ENCODE data around the gene HSD17B8.

HSD17B8 gene

DNA sequence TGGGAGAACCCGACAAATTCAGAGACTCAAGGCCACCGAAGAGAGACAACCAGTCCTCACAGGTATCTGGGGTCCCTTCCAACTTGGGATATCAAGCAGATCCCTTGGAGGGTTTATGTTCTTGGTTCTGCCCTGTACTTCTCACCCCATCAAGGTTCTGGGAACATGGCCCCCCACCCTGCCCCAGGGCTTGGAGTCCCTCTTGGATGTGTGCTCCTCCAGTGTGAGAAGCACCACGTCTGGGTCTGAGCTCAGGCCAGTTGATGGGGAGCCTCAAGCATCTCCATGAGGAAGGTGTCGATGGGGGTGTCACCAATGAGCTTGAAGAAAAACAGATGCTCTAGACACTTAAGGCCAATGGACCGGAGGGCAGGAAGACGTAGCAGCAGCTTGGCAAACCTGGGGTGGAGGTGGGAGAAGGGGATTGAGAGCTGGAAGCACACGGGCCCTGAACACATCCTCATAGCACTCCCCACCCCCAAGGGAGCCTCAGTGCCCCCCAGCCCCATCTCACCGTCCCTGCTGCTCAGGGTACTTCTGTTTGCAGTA, 9.9 kb upstream of the HSD17B8 start:
- H3K4me1 Mint-ChIP-seq (ENCODE audit: low read depth): peaks cover 44% of the 10 kb centered on the region
- H3K9me3 Mint-ChIP-seq (ENCODE audit: low read depth): no peaks in the 10 kb centered on the region
- no peak overlapping the region for H3K4me3 Mint-ChIP-seq
- peaks cover 8% of the 10 kb centered on the region for H3K27me3 Mint-ChIP-seq
- H3K27ac Mint-ChIP-seq: peak overlapping the region; percentile 61
- H3K36me3 Mint-ChIP-seq: peaks cover 4% of the 10 kb centered on the region

DNA sequence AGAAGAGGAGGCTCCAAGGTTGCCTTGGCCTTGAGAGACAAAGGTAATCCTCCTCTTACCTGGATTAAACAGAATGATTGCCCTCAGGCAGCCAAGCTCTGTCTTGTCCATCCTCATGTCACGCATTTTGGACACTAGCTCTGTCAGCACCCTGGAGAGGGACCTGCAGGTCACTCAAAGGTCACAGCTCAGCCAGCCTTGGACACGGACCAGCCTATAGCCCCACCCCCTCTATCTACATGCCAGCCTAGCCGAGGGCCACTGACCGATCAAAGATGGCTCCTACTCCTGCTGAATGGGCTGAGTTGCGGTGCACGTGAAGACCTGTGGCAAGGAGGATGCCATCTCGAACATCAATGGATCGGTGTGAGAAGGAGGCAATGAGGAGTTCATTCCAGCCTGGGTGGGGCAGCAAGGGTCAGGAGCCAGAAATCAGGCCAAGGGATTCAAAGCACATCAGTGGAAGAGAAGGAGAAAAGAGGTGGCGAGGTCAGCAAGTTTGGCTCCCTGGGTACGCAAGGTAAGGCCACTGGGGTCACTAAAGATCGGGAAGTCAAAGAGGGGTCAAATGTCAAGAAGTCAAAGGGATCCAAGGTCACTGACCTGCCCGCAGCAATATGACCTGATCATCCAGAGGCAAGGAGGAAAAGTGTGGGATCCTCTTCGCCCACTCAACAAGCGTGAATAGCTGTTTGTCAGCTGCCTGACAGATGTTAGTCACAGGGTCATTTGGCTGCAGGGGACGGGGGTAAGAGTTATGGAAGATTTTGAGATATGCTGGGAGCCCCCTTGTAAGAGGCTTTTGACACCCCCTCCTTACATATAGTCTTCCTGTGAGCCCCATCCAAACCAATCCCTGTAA, 8.9 kb upstream of the HSD17B8 start:
- H3K27ac Mint-ChIP-seq: peak overlapping the region; percentile 79
- peaks cover 2% of the 10 kb centered on the region for H3K36me3 Mint-ChIP-seq
- no peaks in the 10 kb centered on the region for H3K9me3 Mint-ChIP-seq (ENCODE audit: low read depth)
- H3K4me3 Mint-ChIP-seq: no peak overlapping the region
- H3K27me3 Mint-ChIP-seq: peaks cover 3% of the 10 kb centered on the region
- peaks cover 46% of the 10 kb centered on the region for H3K4me1 Mint-ChIP-seq (ENCODE audit: low read depth)

DNA sequence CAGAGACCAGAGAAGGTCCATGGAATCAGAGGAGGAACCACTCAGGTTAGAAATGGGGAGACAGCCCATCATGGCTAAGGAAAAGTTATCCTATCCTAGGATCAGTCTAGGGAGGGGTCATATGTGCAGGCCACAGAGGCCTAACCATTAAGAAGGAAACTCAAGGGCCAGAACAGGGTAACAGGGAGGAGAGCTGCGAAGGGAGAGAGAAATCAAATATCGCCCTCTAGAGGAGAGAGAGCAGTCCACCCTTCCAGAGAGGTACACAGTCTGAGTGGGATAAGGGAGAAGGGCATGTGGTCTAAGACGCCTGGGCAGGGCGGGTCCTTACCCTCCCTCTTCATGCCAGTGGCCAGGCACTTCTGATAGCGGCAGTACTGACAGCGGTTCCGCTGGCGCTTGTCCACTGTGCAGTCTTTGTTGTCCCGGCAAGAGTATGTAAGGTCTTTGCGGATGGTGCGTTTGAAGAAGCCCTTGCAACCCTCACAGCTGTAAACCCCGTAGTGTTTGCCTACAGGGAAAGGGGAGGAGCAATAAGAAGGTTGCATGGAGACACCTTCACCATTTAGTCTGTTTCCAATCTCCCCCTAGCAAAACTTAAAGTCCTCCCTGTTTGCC, 6.9 kb upstream of the HSD17B8 start:
- Mint-ChIP-seq H3K27ac (peak overlapping the region; percentile 69), H3K36me3 (peaks cover 5% of the 10 kb centered on the region)

DNA sequence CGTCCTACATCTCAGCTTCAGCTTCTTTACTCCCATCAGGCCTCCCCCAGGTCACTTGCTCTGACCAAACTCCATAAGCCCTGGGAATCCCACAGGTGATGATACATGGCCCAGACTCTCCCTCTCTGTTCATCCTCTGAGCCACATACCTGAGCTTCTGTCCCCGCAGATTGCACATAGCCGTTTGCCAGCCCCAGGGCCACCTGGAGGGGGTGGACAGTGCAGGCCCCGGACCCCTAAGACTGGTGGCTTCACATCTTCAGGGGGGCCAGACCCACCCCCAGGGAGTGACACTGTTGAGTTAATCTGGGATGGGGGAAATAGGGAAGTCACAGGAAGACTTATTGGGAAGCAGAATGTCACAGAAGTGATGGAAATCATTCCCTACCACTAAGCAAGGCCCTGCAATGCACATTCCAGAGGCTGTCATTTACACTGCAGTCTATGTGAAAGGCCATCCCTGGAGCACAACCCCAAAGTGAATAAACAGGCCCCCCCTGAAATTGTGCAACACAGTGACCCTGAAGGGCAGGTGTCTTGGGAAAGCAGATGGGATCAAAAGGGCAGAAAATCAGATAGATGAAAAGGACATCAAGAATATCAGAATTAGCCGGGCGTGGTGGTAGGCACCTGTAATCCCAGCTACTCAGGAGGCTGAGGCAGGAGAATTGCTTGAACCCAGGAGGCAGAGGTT, 6.1 kb upstream of the HSD17B8 start:
- peaks cover 60% of the 10 kb centered on the region for H3K4me1 Mint-ChIP-seq (ENCODE audit: low read depth)
- no peaks in the 10 kb centered on the region for H3K9me3 Mint-ChIP-seq (ENCODE audit: low read depth)
- H3K4me3 Mint-ChIP-seq: peak overlapping the region; percentile 99
- peaks cover 7% of the 10 kb centered on the region for H3K36me3 Mint-ChIP-seq
- no peaks in the 10 kb centered on the region for H3K27me3 Mint-ChIP-seq
- H3K27ac Mint-ChIP-seq: peak overlapping the region; percentile 79

More for the DNA sequence above, 6.9 kb upstream of the HSD17B8 start:
- H3K9me3 Mint-ChIP-seq (ENCODE audit: low read depth): no peaks in the 10 kb centered on the region
- peak overlapping the region; percentile 71 for H3K4me3 Mint-ChIP-seq
- H3K27me3 Mint-ChIP-seq: no peaks in the 10 kb centered on the region
- peaks cover 56% of the 10 kb centered on the region for H3K4me1 Mint-ChIP-seq (ENCODE audit: low read depth)

DNA sequence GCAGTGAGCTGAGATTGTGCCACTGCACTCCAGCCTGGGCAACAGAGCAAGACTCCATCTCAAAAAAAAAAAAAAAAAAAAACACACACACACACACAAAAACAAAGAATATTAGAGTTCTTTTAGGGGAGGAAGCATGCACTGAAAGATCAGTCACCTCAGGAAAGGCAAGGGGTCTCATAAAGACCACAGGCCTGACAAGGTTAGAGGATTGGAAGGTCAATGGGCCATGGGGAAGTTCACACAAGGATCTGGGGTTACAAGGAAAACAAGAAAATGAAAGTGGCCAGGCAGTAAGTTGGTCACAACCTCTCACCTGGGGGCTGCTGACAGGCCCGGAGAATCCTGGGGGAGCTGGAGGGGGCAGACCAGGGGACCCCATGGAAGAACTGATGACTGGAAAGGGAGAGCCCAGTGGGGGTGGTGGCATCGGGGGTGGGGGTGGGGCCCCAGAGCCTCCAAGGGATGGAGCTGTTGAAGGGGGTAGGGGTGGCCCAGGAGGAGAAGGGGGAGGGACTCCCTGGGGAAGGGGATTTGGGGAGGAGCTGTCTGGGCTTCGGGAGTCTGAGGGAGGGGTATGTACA, 5.5 kb upstream of the HSD17B8 start:
- H3K9me3 Mint-ChIP-seq (ENCODE audit: low read depth): no peaks in the 10 kb centered on the region
- peaks cover 61% of the 10 kb centered on the region for H3K4me1 Mint-ChIP-seq (ENCODE audit: low read depth)
- H3K36me3 Mint-ChIP-seq: peaks cover 7% of the 10 kb centered on the region
- H3K4me3 Mint-ChIP-seq: peak overlapping the region; percentile 99
- peak overlapping the region; percentile 93 for H3K27ac Mint-ChIP-seq
- no peaks in the 10 kb centered on the region for H3K27me3 Mint-ChIP-seq

DNA sequence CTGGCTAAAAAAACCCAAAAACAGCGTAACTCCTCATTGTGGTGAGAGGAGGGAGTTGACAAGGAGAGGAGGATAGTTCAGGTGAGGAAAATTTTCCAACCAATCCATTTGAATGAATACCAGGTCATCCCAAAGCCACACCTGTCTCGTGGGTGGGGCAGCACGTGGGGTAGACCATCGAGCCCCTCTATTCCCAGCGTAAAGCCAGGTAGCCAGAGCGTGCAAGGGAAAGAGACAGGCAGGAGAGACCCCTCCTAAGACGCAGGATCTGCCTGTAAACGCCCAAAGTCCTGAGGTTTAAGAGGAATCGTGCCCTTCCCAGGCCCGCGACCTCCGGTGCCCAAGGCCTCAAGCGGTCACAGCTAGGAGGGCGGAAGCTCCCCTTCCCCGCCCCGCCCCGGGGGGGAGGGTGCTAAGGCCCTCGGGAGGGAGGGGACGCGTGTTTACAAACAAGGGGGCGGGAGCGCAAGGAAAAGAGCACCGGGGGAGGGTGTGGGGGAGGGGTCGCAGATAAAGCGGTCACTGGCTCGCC, 4.7 kb upstream of the HSD17B8 start:
- peak overlapping the region; percentile 99 for H3K4me3 Mint-ChIP-seq
- peaks cover 64% of the 10 kb centered on the region for H3K4me1 Mint-ChIP-seq (ENCODE audit: low read depth)
- no peaks in the 10 kb centered on the region for H3K27me3 Mint-ChIP-seq
- H3K27ac Mint-ChIP-seq: peak overlapping the region; percentile 93
- H3K36me3 Mint-ChIP-seq: peaks cover 9% of the 10 kb centered on the region
- H3K9me3 Mint-ChIP-seq (ENCODE audit: low read depth): no peaks in the 10 kb centered on the region

DNA sequence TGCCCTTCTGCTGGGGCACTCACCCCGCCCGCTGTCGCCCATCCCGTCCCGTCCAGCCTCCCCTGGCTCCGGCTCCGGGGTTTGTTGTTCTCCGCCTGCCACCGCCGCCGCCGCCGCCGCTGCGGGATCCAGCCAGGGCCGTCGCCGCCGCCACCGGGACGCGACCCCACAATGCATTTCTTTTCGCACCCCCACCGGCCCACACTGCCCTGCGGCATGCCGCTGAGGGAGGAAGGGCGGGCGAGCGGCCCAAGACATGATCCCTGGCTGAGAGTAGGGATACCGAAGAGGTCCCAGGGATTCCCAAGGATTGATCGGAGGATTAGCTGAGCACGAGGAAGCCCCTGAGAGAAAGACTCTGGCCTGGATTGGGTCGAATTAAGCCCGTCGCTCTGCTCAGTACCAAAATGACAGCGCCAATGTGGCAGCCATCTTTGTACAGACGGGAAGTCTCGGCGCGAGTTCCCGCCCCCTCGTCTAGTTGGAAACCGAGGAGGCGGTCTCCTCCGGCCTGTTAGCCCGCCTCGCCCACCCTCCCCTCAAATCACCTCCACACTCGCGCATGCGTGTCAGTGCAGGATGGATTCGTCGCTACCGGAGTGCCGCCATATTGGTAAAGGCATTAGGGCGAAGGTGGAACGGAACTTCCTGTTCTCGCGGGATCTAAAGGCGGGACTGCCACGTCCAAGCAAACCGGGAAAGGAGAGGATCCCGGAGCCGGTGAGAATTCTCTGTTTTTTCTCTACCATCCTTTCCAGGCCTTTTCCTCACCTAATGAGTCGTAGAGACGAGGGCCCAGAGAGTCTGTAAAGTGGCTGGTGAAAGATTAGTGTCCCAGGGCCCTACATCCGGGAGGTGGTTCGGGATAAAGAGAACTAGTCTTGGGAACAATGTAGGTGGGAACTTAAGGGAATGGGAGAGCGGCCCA, 4.0 kb upstream of the HSD17B8 start, which contains the start of the genes RXRB and SLC39A7:
RXRB (minus strand) TSS at position 447 of the 928 bp plus-strand sequence; CDS start at position 258, 189 bp downstream.
SLC39A7 (plus strand) TSS at position 649 of the 928 bp plus-strand sequence. CDS start 379 bp downstream, outside the sequence.
- H3K9me3 Mint-ChIP-seq (ENCODE audit: low read depth): no peaks in the 10 kb centered on the region
- peaks cover 68% of the 10 kb centered on the region for H3K4me1 Mint-ChIP-seq (ENCODE audit: low read depth)
- H3K36me3 Mint-ChIP-seq: peaks cover 8% of the 10 kb centered on the region
- H3K4me3 Mint-ChIP-seq: peak within 1 kb of the TSS; percentile 99
- H3K27me3 Mint-ChIP-seq: no peaks in the 10 kb centered on the region
- H3K27ac Mint-ChIP-seq: peak within 1 kb of the TSS; percentile 100

DNA sequence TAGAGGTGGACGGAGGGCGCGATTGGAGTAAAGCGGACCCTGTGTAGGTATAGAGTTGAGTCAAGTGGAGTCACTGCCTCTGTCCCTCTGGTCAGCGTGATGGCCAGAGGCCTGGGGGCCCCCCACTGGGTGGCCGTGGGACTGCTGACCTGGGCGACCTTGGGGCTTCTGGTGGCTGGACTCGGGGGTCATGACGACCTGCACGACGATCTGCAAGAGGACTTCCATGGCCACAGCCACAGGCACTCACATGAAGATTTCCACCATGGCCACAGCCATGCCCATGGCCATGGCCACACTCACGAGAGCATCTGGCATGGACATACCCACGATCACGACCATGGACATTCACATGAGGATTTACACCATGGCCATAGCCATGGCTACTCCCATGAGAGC, 3.3 kb upstream of the HSD17B8 start:
- Mint-ChIP-seq H3K36me3 (peaks cover 8% of the 10 kb centered on the region), H3K4me1 (ENCODE audit: low read depth) (peaks cover 72% of the 10 kb centered on the region), H3K4me3 (peak overlapping the region; percentile 99), H3K9me3 (ENCODE audit: low read depth) (no peaks in the 10 kb centered on the region), H3K27me3 (no peaks in the 10 kb centered on the region), H3K27ac (peak overlapping the region; percentile 100)

DNA sequence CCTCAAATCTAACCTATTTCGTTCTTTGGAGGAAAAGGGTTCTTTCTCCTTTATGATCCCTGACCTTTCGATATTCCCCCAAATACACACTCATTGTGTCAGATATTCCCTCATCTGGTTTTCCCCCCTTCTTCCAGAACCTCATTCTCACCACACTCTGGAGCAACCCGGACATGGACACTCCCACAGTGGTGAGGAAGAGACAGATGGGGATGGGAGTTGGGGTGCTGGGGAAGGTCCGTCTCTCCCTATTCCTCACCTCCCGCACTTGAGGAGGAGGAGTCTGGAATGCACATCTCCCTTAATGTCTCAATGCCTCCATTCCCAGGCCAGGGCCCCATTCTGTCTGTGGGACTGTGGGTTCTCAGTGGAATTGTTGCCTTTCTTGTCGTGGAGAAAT, 2.5 kb upstream of the HSD17B8 start:
- Mint-ChIP-seq H3K9me3 (ENCODE audit: low read depth) (no peaks in the 10 kb centered on the region), H3K4me1 (ENCODE audit: low read depth) (peaks cover 74% of the 10 kb centered on the region), H3K27ac (peak overlapping the region; percentile 100), H3K36me3 (peaks cover 8% of the 10 kb centered on the region), H3K27me3 (no peaks in the 10 kb centered on the region), H3K4me3 (peak overlapping the region; percentile 99)

DNA sequence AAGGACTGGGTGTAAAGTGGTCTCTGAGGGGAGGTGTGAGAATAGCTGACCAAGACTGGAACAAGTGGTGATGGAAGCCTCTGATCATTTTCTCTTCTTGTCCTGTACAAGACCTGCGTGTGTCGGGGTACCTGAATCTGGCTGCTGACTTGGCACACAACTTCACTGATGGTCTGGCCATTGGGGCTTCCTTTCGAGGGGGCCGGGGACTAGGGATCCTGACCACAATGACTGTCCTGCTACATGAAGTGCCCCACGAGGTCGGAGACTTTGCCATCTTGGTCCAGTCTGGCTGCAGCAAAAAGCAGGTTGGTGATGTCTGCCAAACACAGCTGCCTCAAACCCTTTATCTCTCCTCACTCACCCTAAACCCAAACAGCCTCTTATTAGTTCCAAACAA, 1.7 kb upstream of the HSD17B8 start:
- H3K27ac Mint-ChIP-seq: peak overlapping the region; percentile 100
- H3K27me3 Mint-ChIP-seq: no peaks in the 10 kb centered on the region
- peaks cover 8% of the 10 kb centered on the region for H3K36me3 Mint-ChIP-seq
- no peaks in the 10 kb centered on the region for H3K9me3 Mint-ChIP-seq (ENCODE audit: low read depth)
- peaks cover 66% of the 10 kb centered on the region for H3K4me1 Mint-ChIP-seq (ENCODE audit: low read depth)
- peak overlapping the region; percentile 99 for H3K4me3 Mint-ChIP-seq

DNA sequence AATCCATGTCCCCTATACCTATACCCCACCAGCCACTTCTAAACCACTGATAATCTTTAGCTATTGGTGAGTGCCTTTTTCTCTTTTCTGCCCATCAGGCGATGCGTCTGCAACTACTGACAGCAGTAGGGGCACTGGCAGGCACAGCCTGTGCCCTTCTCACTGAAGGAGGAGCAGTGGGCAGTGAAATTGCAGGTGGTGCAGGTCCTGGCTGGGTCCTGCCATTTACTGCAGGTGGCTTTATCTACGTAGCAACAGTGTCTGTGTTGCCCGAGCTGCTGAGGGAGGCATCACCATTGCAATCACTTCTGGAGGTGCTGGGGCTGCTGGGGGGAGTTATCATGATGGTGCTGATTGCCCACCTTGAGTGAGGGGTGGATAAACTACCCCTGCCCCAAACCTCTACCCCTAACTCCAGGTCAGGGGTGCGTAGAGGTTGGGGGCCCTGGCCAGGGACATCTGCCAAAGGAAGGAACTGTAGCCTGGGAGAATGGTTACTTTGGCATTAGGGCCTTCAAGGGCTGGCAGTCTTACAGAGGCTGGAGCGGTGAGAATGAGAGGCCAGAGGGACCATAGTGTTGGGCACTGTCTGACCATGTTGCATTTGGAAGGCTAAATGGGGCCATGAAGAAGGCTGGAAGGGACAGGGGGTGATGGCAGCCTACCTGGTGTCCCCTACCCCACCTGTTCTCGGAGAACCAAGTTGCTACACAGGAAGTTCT, 851 bp upstream of the HSD17B8 start:
- peak overlapping the region; percentile 41 for H3K27ac Mint-ChIP-seq
- peak overlapping the region; percentile 99 for H3K4me3 Mint-ChIP-seq
- peaks cover 8% of the 10 kb centered on the region for H3K36me3 Mint-ChIP-seq
- no peaks in the 10 kb centered on the region for H3K9me3 Mint-ChIP-seq (ENCODE audit: low read depth)
- H3K27me3 Mint-ChIP-seq: no peaks in the 10 kb centered on the region
- peaks cover 58% of the 10 kb centered on the region for H3K4me1 Mint-ChIP-seq (ENCODE audit: low read depth)

DNA sequence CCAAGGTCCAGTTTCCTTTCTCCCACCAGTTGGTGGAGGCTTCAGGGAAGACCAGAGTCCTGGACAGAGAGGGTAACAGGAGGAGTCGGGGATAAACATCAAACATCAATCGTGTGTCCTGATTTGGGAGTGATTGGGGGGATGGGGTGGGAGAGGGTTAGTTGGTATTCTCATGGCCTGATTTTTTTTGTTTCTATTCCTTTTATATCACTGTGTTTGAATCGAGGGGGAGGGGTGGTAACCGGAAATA, 365 bp upstream of the HSD17B8 start:
- Mint-ChIP-seq H3K27me3 (no peaks in the 10 kb centered on the region), H3K4me1 (ENCODE audit: low read depth) (peaks cover 59% of the 10 kb centered on the region), H3K9me3 (ENCODE audit: low read depth) (no peaks in the 10 kb centered on the region), H3K4me3 (peak overlapping the region; percentile 99), H3K27ac (peak overlapping the region; percentile 81), H3K36me3 (peaks cover 8% of the 10 kb centered on the region)

Measured in activated naive CD8-positive, alpha-beta T cell (primary cell).